MCF 10A (cell line): ENCODE measurements around the gene PIAS2. TPM values are rescaled to one million over a fixed set of nuclear protein-coding genes. Genes with fewer than 3 reads are reported as not detected.
"Not testable (repeated sequence)": the region's sequence is repeated elsewhere in the genome, so short reads cannot be mapped to it uniquely, and the experiment has no call there.

Experiments
- BruUV-seq: library from RNA; stranded (reverse); fragments of 400-500 nt; replicated peaks from 2 replicates; lab custom pipeline; 2021; lab: Mats Ljungman, UMichigan
- CTCF ChIA-PET: fragments of 300-600 bp; sonication (Branson Sonifier 250); formaldehyde crosslinking; extraction: SDS; loops from one replicate; lab custom pipeline; 2021; ENCODE audit warnings: antibody characterized with exemption, inconsistent platforms; lab: Yijun Ruan, JAX
- POLR2A ChIA-PET: fragments of 300-600, 350-650 bp; sonication (Branson Sonifier 250); formaldehyde crosslinking; extraction: SDS; loops from one replicate; lab custom pipeline; 2020; ENCODE audit warnings: antibody characterized with exemption, inconsistent platforms; lab: Yijun Ruan, JAX
- DNase-seq: peaks from one replicate; pipeline ENCODE4 v3.0.0-alpha.2; 2018; ENCODE audit not compliant: unreplicated experiment
- H3K27ac Mint-ChIP-seq: one replicate; pipeline ENCODE4 v1.8.0; 2022; ENCODE audit warnings: mild to moderate bottlenecking, low read depth, mixed read lengths; ENCODE audit not compliant: unreplicated experiment
- H3K27me3 Mint-ChIP-seq: one replicate; pipeline ENCODE4 v1.8.0; 2022; ENCODE audit warnings: mixed read lengths; ENCODE audit not compliant: insufficient read depth, unreplicated experiment
- H3K36me3 Mint-ChIP-seq: one replicate; pipeline ENCODE4 v1.8.0; 2022; ENCODE audit warnings: mild to moderate bottlenecking, moderate library complexity, mixed read lengths; ENCODE audit not compliant: insufficient read depth, unreplicated experiment
- H3K4me1 Mint-ChIP-seq: one replicate; pipeline ENCODE4 v1.8.0; 2022; ENCODE audit warnings: mixed read lengths; ENCODE audit not compliant: insufficient read depth, unreplicated experiment
- H3K4me3 Mint-ChIP-seq: one replicate; pipeline ENCODE4 v1.8.0; 2022; ENCODE audit warnings: mild to moderate bottlenecking, moderate library complexity, mixed read lengths; ENCODE audit not compliant: unreplicated experiment
- H3K9me3 Mint-ChIP-seq: one replicate; pipeline ENCODE4 v1.8.0; 2022; ENCODE audit warnings: mixed read lengths; ENCODE audit not compliant: unreplicated experiment
- intact Hi-C: fragments of 100-400 bp; cut with micrococcal nuclease; formaldehyde crosslinking; loops from 2 replicates; pipeline ENCODE4 v1.14.1; 2022
- total RNA-seq: library from RNA; stranded (reverse); gene quantifications from 2 replicates; pipeline ENCODE4 v1.2.3, GENCODE V29; 2022
- TF ChIP-seq, protein P1 (sequence below): fragments of 200-600 bp; IDR thresholded peaks from one replicate; pipeline ENCODE4 v1.8.0; 2022; ENCODE audit warnings: antibody characterized with exemption, mild to moderate bottlenecking; ENCODE audit not compliant: unreplicated experiment

Gene PIAS2
- total RNA-seq, 1 experiment from 2014 or later, result 28.2 TPM

DNA sequence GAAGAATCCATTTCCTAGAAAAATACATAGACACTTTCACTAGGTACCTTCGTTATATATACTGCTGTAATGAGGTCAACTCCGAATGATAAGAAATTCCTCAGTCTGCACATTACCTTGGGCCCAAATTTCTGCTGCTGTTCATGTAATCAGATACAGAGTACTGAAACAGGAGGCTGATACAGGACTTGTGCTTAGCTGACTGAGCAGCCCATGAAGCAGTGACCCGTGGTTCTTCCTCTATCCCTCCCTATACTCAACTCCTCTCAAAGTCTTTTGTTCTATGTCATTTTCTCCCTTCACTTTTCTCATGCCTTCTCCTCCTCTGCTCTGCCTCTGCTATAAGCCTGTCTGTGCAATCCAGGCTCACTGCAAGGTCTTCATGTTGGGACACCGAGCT is 102.9 kb downstream of the PIAS2 start:
- no peaks in the 10 kb centered on the region for H3K4me1 Mint-ChIP-seq
- no peak overlapping the region for H3K4me3 Mint-ChIP-seq
- ChIA-PET POLR2A (no interaction called here), CTCF (interaction anchor here (1.2 kb wide), 1 partner anchor 13 kb away, joined by 3 read pairs; no protein-coding TSS in a partner anchor)
- intact Hi-C loops, result no loop called here
- no peaks in the 10 kb centered on the region for H3K9me3 Mint-ChIP-seq
- BruUV-seq, result no TSS peak
- peaks cover 5% of the 10 kb centered on the region for H3K36me3 Mint-ChIP-seq
- TF ChIP-seq, protein P1, sequence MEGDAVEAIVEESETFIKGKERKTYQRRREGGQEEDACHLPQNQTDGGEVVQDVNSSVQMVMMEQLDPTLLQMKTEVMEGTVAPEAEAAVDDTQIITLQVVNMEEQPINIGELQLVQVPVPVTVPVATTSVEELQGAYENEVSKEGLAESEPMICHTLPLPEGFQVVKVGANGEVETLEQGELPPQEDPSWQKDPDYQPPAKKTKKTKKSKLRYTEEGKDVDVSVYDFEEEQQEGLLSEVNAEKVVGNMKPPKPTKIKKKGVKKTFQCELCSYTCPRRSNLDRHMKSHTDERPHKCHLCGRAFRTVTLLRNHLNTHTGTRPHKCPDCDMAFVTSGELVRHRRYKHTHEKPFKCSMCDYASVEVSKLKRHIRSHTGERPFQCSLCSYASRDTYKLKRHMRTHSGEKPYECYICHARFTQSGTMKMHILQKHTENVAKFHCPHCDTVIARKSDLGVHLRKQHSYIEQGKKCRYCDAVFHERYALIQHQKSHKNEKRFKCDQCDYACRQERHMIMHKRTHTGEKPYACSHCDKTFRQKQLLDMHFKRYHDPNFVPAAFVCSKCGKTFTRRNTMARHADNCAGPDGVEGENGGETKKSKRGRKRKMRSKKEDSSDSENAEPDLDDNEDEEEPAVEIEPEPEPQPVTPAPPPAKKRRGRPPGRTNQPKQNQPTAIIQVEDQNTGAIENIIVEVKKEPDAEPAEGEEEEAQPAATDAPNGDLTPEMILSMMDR, result no peak
- DNase-seq, result no peak
- no peak overlapping the region for H3K27ac Mint-ChIP-seq
- H3K27me3 Mint-ChIP-seq, result no peaks in the 10 kb centered on the region

DNA sequence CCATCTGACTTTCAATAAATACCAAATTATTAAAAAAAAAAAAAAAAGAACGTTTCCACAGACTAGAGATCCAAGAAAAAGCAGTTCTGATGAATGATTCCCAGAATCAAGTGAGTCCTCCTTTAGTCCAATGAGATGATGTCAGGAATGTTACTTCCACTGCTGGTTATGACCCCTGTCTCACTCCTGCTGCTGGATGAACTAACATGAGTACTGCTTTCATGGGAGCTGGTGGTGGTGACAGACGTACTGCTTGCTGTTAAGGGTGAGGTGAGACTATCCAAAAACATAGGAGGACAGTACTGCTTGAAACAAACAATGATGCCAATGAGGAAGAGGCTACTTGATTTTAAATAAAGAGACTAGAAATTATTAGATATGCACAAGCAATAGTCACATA is 105.0 kb downstream of the PIAS2 start:
- DNase-seq, result no peak
- H3K27me3 Mint-ChIP-seq, result no peaks in the 10 kb centered on the region
- H3K4me1 Mint-ChIP-seq, result no peaks in the 10 kb centered on the region
- H3K9me3 Mint-ChIP-seq, result no peaks in the 10 kb centered on the region
- no TSS peak for BruUV-seq
- H3K27ac Mint-ChIP-seq, result no peak overlapping the region
- H3K36me3 Mint-ChIP-seq, result peaks cover 12% of the 10 kb centered on the region
- H3K4me3 Mint-ChIP-seq, result no peak overlapping the region
- intact Hi-C loops, result no loop called here
- POLR2A ChIA-PET, result no interaction called here
- TF ChIP-seq, protein P1, result no peak
- CTCF ChIA-PET, result no interaction called here

DNA sequence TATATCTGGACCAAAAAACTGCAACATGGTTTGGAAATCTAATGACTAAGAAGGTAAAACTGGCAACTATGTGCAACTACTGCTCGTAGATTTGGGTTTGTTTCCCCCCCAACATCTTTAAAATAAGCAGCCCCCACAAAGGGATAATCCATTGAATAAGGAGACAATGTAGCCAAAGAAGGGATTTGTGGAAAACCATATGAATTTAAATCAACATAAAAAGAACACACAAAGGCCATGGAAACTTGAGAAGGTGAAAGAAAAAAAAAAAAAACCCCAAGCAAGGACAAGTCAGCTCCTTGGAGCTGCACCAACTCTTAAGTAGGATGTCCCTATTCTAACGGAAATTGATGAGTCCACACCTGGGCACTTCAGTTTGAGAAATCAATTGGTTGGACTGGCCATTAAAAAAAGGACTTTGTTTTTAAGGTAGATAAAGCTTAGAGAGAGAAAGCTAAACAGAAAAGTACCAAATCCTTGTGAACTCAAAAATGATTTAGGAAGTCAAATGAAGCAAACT is 106.8 kb downstream of the PIAS2 start:
- BruUV-seq, result no TSS peak
- TF ChIP-seq, protein P1, result no peak
- Mint-ChIP-seq H3K27ac (no peak overlapping the region), H3K4me1 (no peaks in the 10 kb centered on the region), H3K4me3 (no peak overlapping the region), H3K36me3 (peaks cover 19% of the 10 kb centered on the region), H3K27me3 (no peaks in the 10 kb centered on the region), H3K9me3 (no peaks in the 10 kb centered on the region)
- ChIA-PET CTCF (interaction anchor here (0.7 kb wide), 1 partner anchor 529 kb away, joined by 3 read pairs; no protein-coding TSS in a partner anchor), POLR2A (no interaction called here)
- DNase-seq, result no peak
- intact Hi-C loops, result no loop called here

DNA sequence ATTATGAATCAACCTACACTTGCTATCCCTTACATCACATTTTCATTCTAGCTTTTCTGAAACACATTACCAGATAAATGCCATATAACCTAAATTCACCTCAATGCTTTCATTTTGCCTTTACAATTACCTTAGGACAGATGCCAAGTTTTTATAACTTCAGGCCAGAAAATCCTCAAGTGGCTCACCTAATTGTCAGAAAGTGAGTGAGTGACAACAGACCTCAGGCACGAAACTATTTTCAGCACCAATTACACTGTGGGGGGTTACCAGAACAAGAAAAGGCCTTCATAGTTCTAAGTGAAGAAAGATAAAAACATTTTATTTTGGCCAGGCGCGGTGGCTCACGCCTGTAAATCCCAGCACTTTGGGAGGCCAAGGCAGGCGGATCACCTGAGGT is 108.2 kb downstream of the PIAS2 start:
- BruUV-seq, result no TSS peak
- POLR2A ChIA-PET, result no interaction called here
- no peaks in the 10 kb centered on the region for H3K9me3 Mint-ChIP-seq
- peaks cover 19% of the 10 kb centered on the region for H3K36me3 Mint-ChIP-seq
- no peak overlapping the region for H3K27ac Mint-ChIP-seq
- no peak for DNase-seq
- no peaks in the 10 kb centered on the region for H3K27me3 Mint-ChIP-seq
- CTCF ChIA-PET, result interaction anchor here (0.7 kb wide), 1 partner anchor 60 kb away, joined by 4 read pairs; no protein-coding TSS in a partner anchor
- intact Hi-C loops, result no loop called here
- H3K4me3 Mint-ChIP-seq, result no peak overlapping the region
- TF ChIP-seq, protein P1, result no peak
- no peaks in the 10 kb centered on the region for H3K4me1 Mint-ChIP-seq

DNA sequence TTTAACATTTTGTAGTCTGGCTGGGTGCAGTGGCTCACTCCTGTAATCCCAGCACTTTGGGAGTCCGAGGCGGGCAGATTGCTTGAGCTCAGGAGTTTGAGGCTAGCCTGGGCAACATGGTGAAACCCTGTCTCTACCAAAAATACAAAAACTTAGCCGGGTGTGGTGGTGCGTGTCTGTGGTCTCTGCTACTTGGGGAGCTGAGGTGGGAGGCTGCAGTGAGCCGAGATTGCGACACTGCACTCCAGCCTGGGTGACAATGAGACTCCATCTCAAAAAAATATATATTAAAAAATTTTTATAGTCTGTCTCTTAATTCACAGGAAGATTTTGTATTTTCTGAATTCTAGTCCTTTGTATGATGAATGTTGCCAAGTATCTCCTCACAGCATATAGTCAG is 121.4 kb downstream of the PIAS2 start:
- POLR2A ChIA-PET, H3K4me1 Mint-ChIP-seq, H3K27ac Mint-ChIP-seq, H3K36me3 Mint-ChIP-seq, H3K9me3 Mint-ChIP-seq, H3K4me3 Mint-ChIP-seq, DNase-seq, intact Hi-C loops, H3K27me3 Mint-ChIP-seq, BruUV-seq: not testable (repeated sequence)
- CTCF ChIA-PET, result interaction anchor here (0.5 kb wide), 1 partner anchor 72 kb away, joined by 4 read pairs; no protein-coding TSS in a partner anchor
